Psoas muscle (tissue), 8 donors: ENCODE measurements around the gene ZNF625. TPM values are rescaled to one million over a fixed set of nuclear protein-coding genes. Genes with fewer than 3 reads are reported as not detected.
"Not testable (repeated sequence)": the region's sequence is repeated elsewhere in the genome, so short reads cannot be mapped to it uniquely, and the experiment has no call there.

Experiments
- ATAC-seq, 4 donors: fragments of 200-7000 bp; cut with Tn5 transposase; one replicate each; pipeline ENCODE4 v1.9.1; 2020; ENCODE audit warnings: moderate library complexity in 3 of 4, mild to moderate bottlenecking in 2 of 4
- DNase-seq, 2 donors: peaks; one replicate each; pipeline ENCODE4 v3.0.0-alpha.2; 2020
- H3K27ac ChIP-seq: fragments of 200-600 bp; one replicate; pipeline ENCODE4 v1.8.0; 2022
- H3K27me3 ChIP-seq, 3 donors: fragments of 200-600 bp in 1 of 3; one replicate each; pipeline versions ENCODE4 v1.6.1 to v1.8.0; 2013 to 2022; ENCODE audit warnings: low read length in 2 of 3, mild to moderate bottlenecking in 2 of 3, moderate library complexity in 1 of 3; ENCODE audit not compliant: insufficient read depth in 3 of 3
- H3K36me3 ChIP-seq, 2 donors: fragments of 200-600 bp in 1 of 2; one replicate each; pipeline versions ENCODE4 v1.6.1 to v1.8.0; 2013 to 2022; ENCODE audit warnings: low read depth in 1 of 2, mild to moderate bottlenecking in 1 of 2, moderate library complexity in 1 of 2; ENCODE audit not compliant: insufficient read depth in 1 of 2
- H3K4me1 ChIP-seq: fragments of 200-600 bp; one replicate; pipeline ENCODE4 v1.8.0; 2022
- H3K4me3 ChIP-seq: fragments of 200-600 bp; one replicate; pipeline ENCODE4 v1.8.0; 2022; ENCODE audit warnings: mild to moderate bottlenecking
- H3K9me3 ChIP-seq: fragments of 200-600 bp; one replicate; pipeline ENCODE4 v1.8.0; 2022
- WGBS, 3 donors: extraction: QIAGEN DNeasy Blood & Tissue Kit; methylation state at CpG; one replicate each; pipeline versions ENCODE4 v1.1.6 to v1.1.7; 2013; 5-methylcytosine and 5-hydroxymethylcytosine counted together
- intact Hi-C, 2 donors: fragments of 100-400 bp; cut with DNase I; formaldehyde crosslinking; loops; one replicate each; pipeline versions ENCODE4 v1.11.0 to v1.14.2; 2022
- polyA plus RNA-seq, 3 donors: library from polyadenylated mRNA; stranded (reverse); fragments of 200-250 nt; gene quantifications; one replicate each; pipeline ENCODE4 v1.2.3, GENCODE V29; 2013
- total RNA-seq, 4 donors: library from RNA; stranded (reverse); fragmentation: NEBNext Ultra II Directional in 2 of 4; extraction: Animal tissue kit (Norgen Biotek cat#: 25700) in 2 of 4; gene quantifications; one replicate each; pipeline versions ENCODE4 v1.2.1 to v1.2.4, GENCODE V29; 2021 to 2023
- TF ChIP-seq, protein P1 (sequence below): fragments of 200-600 bp; IDR thresholded peaks from one replicate; pipeline ENCODE4 v1.8.0; 2022; ENCODE audit warnings: antibody characterized with exemption
- donor health status: healthy with polysubstance abuse.
- donor health status: DM: no; HTN: no; CAD: no; lungs with moderate emphysema.
- donor health status: Bipolar disorder and iron deficiency.
- donor health status: healthy.
- donor health status: DM: yes; HTN: yes; CAD: no.
- donor health status: DM: no; HTN: no; CAD: no.
- donor health status: DM: no; HTN: no; CAD: no.
- donor health status: DM: yes; HTN: yes; CAD: no.

ZNF625 gene
- total and polyA plus RNA-seq, 7 donors: 0.12 to 2.9 (median 0.72) TPM; not detected in 1

- DNase-seq (no peak), ATAC-seq (no peak)
- Histone ChIP-seq H3K4me3 (no peak overlapping the region), H3K27me3 (no peaks in the 10 kb centered on the region), H3K27ac (no peak overlapping the region), H3K9me3 (peaks cover 7% of the 10 kb centered on the region), H3K36me3 (peaks cover 11 to 27% of the 10 kb centered on the region in 2 donors), H3K4me1 (no peaks in the 10 kb centered on the region)
- TF ChIP-seq, protein P1, sequence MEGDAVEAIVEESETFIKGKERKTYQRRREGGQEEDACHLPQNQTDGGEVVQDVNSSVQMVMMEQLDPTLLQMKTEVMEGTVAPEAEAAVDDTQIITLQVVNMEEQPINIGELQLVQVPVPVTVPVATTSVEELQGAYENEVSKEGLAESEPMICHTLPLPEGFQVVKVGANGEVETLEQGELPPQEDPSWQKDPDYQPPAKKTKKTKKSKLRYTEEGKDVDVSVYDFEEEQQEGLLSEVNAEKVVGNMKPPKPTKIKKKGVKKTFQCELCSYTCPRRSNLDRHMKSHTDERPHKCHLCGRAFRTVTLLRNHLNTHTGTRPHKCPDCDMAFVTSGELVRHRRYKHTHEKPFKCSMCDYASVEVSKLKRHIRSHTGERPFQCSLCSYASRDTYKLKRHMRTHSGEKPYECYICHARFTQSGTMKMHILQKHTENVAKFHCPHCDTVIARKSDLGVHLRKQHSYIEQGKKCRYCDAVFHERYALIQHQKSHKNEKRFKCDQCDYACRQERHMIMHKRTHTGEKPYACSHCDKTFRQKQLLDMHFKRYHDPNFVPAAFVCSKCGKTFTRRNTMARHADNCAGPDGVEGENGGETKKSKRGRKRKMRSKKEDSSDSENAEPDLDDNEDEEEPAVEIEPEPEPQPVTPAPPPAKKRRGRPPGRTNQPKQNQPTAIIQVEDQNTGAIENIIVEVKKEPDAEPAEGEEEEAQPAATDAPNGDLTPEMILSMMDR: no peak
- 91 to 93% (median 92%) methylated on average over 8 of the region's 8 CpGs for WGBS, 3 donors
- intact Hi-C loops: no loop called here
These were observed 43.8 kb downstream of the ZNF625 start for GRCh38 chr19:12112701-12113100.

DNA sequence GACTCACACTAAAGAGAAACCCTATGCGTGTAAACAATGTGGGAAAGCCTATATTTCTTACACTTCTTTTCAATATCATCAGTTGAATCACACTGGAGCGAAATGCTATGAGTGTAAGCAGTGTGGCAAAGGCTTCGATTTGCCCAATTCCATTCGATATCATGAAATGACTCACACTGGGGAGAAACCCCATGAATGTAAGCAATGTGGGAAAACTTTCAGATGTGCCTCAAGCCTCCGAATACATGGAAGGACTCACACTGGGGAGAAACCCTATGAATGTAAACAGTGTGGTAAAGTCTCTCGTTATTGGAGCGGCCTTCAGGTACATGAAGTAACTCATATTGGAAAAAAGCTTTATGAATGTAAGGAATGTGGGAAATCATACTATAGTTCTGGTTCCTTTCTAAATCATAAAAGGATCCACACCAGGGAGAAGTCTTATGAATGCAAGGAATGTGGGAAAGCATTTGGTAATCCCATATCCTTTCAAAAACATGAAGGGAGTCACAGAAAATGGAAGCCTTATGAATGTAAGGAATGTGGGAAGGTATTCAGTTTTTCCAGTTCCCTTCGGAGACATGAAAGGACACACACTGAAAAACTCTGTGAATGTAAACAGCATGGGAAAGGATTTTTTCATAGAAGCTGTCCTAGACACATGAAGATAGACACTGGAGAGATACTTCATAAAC is 44.4 kb downstream of the ZNF625 start:
- H3K9me3 ChIP-seq: peaks cover 7% of the 10 kb centered on the region
- 86 to 89% (median 89%) methylated on average over 8 of the region's 8 CpGs for WGBS, 3 donors
- peaks cover 11 to 27% of the 10 kb centered on the region in 2 donors for H3K36me3 ChIP-seq
- no peaks in the 10 kb centered on the region for H3K4me1 ChIP-seq
- TF ChIP-seq, protein P1: no peak
- H3K4me3 ChIP-seq: no peak overlapping the region
- intact Hi-C loops: no loop called here
- ATAC-seq: no peak
- no peak overlapping the region for H3K27ac ChIP-seq
- H3K27me3 ChIP-seq: no peaks in the 10 kb centered on the region
- no peak for DNase-seq

- Histone ChIP-seq H3K9me3 (peaks cover 7% of the 10 kb centered on the region), H3K4me3 (no peak overlapping the region), H3K36me3 (peaks cover 11 to 27% of the 10 kb centered on the region in 2 donors), H3K4me1 (no peaks in the 10 kb centered on the region), H3K27ac (no peak overlapping the region), H3K27me3 (no peaks in the 10 kb centered on the region)
- intact Hi-C loops: no loop called here
- ATAC-seq (no peak), DNase-seq (no peak)
- TF ChIP-seq, protein P1: no peak
- 40 to 44% (median 42%) methylated on average over 2 of the region's 2 CpGs for WGBS, 3 donors
These were observed 45.4 kb downstream of the ZNF625 start for GRCh38 chr19:12111176-12111575.

GRCh38 chr19:12103909-12104308 is 52.6 kb downstream of the ZNF625 start:
- H3K27ac ChIP-seq, H3K36me3 ChIP-seq, ATAC-seq, H3K9me3 ChIP-seq, H3K27me3 ChIP-seq, intact Hi-C loops, DNase-seq, H3K4me3 ChIP-seq, H3K4me1 ChIP-seq: not testable (repeated sequence)
- WGBS, 3 donors: 97 to 99% (median 97%) methylated on average over 4 of the region's 4 CpGs

- TF ChIP-seq, protein P1: no peak
- no peak for DNase-seq
- H3K27ac ChIP-seq: no peak overlapping the region
- H3K4me3 ChIP-seq: no peak overlapping the region
- H3K36me3 ChIP-seq: peaks cover 0 to 8% of the 10 kb centered on the region in 2 donors
- 91 to 95% (median 92%) methylated on average over 9 of the region's 9 CpGs for WGBS, 3 donors
- no peaks in the 10 kb centered on the region for H3K4me1 ChIP-seq
- intact Hi-C loops: no loop called here
- peaks cover 11% of the 10 kb centered on the region for H3K9me3 ChIP-seq
- H3K27me3 ChIP-seq: no peaks in the 10 kb centered on the region
- ATAC-seq: no peak
These were observed 58.5 kb downstream of the ZNF625 start for GRCh38 chr19:12098040-12098439.
